MG63 (cell line): ENCODE measurements around the gene FRMD5. TPM values are rescaled to one million over a fixed set of nuclear protein-coding genes. Genes with fewer than 3 reads are reported as not detected.

Experiments
- DNase-seq: peaks from one replicate; pipeline ENCODE4 v3.0.0-alpha.2; 2020
- H3K27me3 ChIP-seq: fragments of 250-450 bp; sonication (Bioruptor Pico); 2 replicates; pipeline ENCODE4 v1.5.1; 2020; ENCODE audit warnings: mild to moderate bottlenecking, moderate library complexity
- H3K36me3 ChIP-seq: fragments of 250-450 bp; sonication (Bioruptor Pico); 2 replicates; pipeline ENCODE4 v1.5.1; 2020; ENCODE audit warnings: mild to moderate bottlenecking, moderate library complexity
- H3K4me3 ChIP-seq: fragments of 250-450 bp; sonication (Bioruptor Pico); 2 replicates; pipeline ENCODE4 v1.5.1; 2020; ENCODE audit warnings: mild to moderate bottlenecking, moderate library complexity
- H3K9me3 ChIP-seq: fragments of 250-450 bp; sonication (Bioruptor Pico); 2 replicates; pipeline ENCODE4 v1.5.1; 2020; ENCODE audit warnings: mild to moderate bottlenecking, moderate library complexity
- total RNA-seq: library from RNA; depleted of rRNA; stranded (reverse); fragments of >200 nt; shearing (Covaris generic); gene quantifications from 2 replicates; pipeline ENCODE4 v1.2.3, GENCODE V29; 2014; ENCODE audit warnings: low replicate concordance

FRMD5 gene
- total RNA-seq, 1 experiment from 2014 or later: 13.8 TPM

GRCh38 chr15:44132057-44132456, 63.0 kb downstream of the FRMD5 start:
- no peak overlapping the region for H3K4me3 ChIP-seq
- no peaks in the 10 kb centered on the region for H3K9me3 ChIP-seq
- no peaks in the 10 kb centered on the region for H3K36me3 ChIP-seq
- no peak for DNase-seq
- no peaks in the 10 kb centered on the region for H3K27me3 ChIP-seq

DNA sequence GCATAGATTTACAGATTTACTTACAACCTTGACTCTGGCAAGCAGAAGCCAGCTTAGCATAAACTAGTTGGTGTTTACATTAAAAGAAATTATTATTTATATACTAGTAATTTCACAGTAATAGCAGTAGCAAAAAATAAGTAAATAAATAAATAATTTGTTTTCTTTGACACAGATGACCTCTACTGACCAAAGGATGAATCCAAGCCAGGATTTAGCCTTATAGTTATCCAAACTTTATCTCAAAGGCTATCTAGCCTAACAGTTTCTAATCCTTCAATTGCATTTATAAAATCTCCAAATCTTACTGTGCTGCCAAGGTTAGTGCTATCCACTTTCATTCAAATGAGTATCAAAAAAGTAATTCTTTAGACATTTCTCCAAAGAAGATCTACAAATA, 64.3 kb downstream of the FRMD5 start:
- H3K27me3 ChIP-seq: no peaks in the 10 kb centered on the region
- DNase-seq: no peak
- H3K36me3 ChIP-seq: no peaks in the 10 kb centered on the region

DNA sequence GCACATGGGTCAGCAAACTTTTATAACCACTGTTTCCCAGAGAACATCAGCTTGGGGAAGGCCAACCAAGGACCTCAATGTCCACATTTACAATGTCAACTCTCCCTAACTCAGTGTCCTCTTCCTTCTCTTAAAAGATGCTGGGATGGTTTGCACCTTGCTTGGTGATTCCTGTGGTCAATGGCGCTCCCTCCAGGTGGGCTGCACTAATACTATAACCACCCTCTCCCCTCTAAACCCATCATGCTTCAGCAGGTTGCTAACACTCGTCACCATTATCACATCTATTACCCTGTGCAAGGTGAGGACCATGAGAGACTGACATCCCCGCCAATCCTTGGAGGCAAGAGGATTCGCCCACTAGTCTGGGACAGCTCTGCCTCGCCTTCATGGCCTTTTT, 65.2 kb downstream of the FRMD5 start:
- Histone ChIP-seq H3K4me3 (no peak overlapping the region), H3K36me3 (no peaks in the 10 kb centered on the region), H3K27me3 (no peaks in the 10 kb centered on the region), H3K9me3 (no peaks in the 10 kb centered on the region)
- no peak for DNase-seq

More for the DNA sequence above, 64.3 kb downstream of the FRMD5 start:
- Histone ChIP-seq H3K9me3 (no peaks in the 10 kb centered on the region), H3K4me3 (no peak overlapping the region)

GRCh38 chr15:44128443-44128842, 66.6 kb downstream of the FRMD5 start:
- no peak for DNase-seq
- H3K27me3 ChIP-seq: no peaks in the 10 kb centered on the region
- H3K9me3 ChIP-seq: no peaks in the 10 kb centered on the region
- no peaks in the 10 kb centered on the region for H3K36me3 ChIP-seq
- no peak overlapping the region for H3K4me3 ChIP-seq

DNA sequence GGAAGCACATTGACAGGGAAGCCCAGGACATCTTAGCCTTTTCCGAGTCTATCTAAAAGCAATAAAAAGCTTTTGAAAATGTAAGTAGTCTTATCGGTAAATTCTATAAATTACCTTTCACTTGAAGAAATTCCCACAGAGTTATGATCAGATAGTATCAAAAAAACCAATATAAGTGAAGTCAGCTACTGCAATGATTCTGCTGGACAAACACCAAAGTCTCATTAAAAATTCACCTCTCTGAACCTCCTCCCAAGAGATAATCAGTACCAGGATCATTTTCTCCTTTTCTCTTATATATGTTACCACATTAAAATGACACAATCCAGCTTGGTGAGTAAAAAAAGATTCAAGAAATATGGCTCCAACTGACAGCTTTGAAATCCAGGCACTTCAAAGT, 69.2 kb downstream of the FRMD5 start:
- Histone ChIP-seq H3K36me3 (no peaks in the 10 kb centered on the region), H3K27me3 (no peaks in the 10 kb centered on the region), H3K4me3 (no peak overlapping the region), H3K9me3 (no peaks in the 10 kb centered on the region)
- DNase-seq: no peak

DNA sequence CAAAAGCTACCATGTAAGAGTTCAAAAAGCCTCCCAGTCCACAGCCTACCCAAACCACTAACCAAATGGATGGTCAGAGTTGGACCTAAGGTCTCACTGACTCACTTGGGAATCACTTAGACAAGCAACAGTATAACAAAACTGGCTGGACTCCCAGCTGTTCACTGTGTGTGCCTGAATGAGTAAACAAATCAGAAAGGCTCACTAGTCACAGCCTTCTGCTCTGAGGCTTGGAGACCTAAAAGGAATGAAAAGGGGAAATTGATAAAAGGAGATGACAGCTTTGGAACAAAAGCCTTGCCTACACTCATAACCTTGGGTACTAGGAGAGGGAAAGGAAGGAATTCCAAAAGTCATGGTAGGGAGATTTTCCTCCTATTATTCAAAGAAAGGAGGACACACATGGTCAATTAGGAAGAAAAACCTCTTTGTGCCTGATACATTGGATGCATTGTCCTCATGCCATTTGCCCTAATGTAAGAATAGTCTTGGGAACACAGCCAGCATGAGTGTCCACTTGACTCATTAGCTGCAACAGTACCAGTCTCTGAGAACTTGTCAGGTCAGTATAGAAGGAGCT, 92.3 kb downstream of the FRMD5 start:
- H3K9me3 ChIP-seq: no peaks in the 10 kb centered on the region
- no peaks in the 10 kb centered on the region for H3K27me3 ChIP-seq
- no peak overlapping the region for H3K4me3 ChIP-seq
- H3K36me3 ChIP-seq: no peaks in the 10 kb centered on the region
- DNase-seq: peak; percentile 91

- peak; percentile 16 for DNase-seq
- Histone ChIP-seq H3K27me3 (no peaks in the 10 kb centered on the region), H3K36me3 (no peaks in the 10 kb centered on the region), H3K4me3 (no peak overlapping the region), H3K9me3 (no peaks in the 10 kb centered on the region)
Observed at GRCh38 chr15:44101944-44102343, 93.1 kb downstream of the FRMD5 start.

- Histone ChIP-seq H3K36me3 (no peaks in the 10 kb centered on the region), H3K9me3 (no peaks in the 10 kb centered on the region), H3K27me3 (no peaks in the 10 kb centered on the region), H3K4me3 (no peak overlapping the region)
- no peak for DNase-seq
Observed at GRCh38 chr15:44101286-44101685, 93.8 kb downstream of the FRMD5 start.

- Histone ChIP-seq H3K36me3 (no peaks in the 10 kb centered on the region), H3K9me3 (no peaks in the 10 kb centered on the region), H3K27me3 (no peaks in the 10 kb centered on the region), H3K4me3 (no peak overlapping the region)
- DNase-seq: no peak
Observed at GRCh38 chr15:44099671-44100070, 95.4 kb downstream of the FRMD5 start.

DNA sequence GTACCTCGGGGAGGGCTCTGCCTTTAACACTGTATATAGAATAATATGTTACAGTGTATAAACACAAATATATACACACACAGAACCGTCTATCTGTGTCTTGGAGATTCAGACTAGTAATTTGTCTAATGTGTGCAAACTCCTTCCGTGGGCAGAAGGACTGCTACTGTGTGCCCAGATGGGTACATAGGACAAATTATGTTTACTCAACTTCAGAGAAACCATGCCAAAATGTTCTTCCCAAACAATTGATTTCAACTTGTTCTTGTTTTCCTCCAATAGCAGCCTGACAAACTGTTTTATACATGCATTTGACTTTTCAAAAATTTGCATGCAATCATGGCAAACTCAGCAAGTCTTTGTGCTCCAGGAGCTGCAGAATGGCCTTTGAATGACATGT, 97.5 kb downstream of the FRMD5 start:
- Histone ChIP-seq H3K4me3 (no peak overlapping the region), H3K9me3 (no peaks in the 10 kb centered on the region)
- DNase-seq: no peak

GRCh38 chr15:44096596-44096995, 98.5 kb downstream of the FRMD5 start:
- Histone ChIP-seq H3K36me3 (no peaks in the 10 kb centered on the region), H3K9me3 (no peaks in the 10 kb centered on the region), H3K27me3 (no peaks in the 10 kb centered on the region), H3K4me3 (no peak overlapping the region)
- no peak for DNase-seq

More for the DNA sequence above, 97.5 kb downstream of the FRMD5 start:
- Histone ChIP-seq H3K27me3 (no peaks in the 10 kb centered on the region), H3K36me3 (no peaks in the 10 kb centered on the region)

GRCh38 chr15:44094781-44095180, 100.3 kb downstream of the FRMD5 start:
- Histone ChIP-seq H3K9me3 (no peaks in the 10 kb centered on the region), H3K27me3 (no peaks in the 10 kb centered on the region), H3K36me3 (no peaks in the 10 kb centered on the region), H3K4me3 (no peak overlapping the region)
- peak; percentile 75 for DNase-seq

DNA sequence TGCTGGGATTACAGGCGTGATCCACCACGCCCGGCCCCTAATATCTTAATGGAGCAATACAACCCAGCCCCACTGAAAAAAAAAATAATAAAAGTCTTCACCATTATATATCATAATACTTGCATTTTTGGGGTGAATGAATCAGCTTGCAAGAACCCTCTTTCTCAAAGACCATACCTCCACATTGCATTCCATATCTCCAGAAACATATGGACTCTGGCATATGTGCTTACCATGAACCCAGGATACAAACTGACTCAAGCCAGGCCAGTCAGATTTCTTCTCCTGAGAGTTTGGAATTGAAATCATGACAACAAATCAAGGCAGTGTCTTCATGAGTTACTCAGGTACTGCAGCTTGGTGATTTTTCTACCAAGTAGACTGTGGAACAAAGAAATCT, 101.2 kb downstream of the FRMD5 start:
- Histone ChIP-seq H3K9me3 (no peaks in the 10 kb centered on the region), H3K4me3 (no peak overlapping the region), H3K27me3 (no peaks in the 10 kb centered on the region), H3K36me3 (no peaks in the 10 kb centered on the region)
- DNase-seq: no peak

- no peak for DNase-seq
- Histone ChIP-seq H3K27me3 (no peaks in the 10 kb centered on the region), H3K4me3 (no peak overlapping the region), H3K9me3 (no peaks in the 10 kb centered on the region), H3K36me3 (no peaks in the 10 kb centered on the region)
Observed at GRCh38 chr15:44092221-44092620, 102.8 kb downstream of the FRMD5 start.

DNA sequence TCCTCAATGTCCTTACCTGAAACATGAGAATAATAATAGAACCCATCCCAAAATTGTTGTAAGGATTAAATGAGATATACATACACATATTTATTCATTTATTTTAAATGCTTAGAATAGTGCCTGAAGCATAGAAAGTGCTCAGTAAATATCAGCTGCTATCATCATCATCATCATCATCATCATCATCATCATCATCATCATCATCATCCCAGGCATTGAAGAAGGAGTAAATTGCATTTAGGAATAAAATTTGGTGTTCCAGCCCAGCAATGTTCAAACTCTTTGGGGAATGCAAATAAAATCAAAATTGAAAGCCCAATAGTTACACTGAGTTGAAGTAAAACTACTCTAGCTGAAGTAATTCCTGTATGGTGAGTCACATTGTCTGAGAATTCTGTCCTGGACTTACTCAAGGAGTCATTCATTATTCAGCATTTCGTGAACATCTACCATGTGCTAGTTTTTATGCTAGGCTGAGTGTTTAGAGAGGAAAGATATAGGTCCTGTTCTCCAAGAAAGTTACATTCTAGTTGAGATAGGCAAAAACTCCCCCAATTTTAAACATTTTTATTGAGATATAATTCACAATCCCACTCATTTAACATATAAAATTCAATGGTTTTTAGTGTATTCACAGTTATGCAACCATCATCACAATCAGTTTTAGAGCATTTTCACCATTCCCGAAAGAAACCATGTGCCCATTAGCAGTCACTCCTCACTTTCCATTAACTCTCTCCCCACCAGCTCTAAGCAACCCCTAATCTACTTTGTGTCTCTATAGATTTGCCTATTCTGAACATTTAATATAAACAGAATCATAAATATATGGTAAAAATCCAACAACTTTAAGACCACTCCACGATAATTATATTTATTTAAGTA, 107.2 kb downstream of the FRMD5 start:
- no peaks in the 10 kb centered on the region for H3K9me3 ChIP-seq
- H3K27me3 ChIP-seq: no peaks in the 10 kb centered on the region
- no peaks in the 10 kb centered on the region for H3K36me3 ChIP-seq
- no peak overlapping the region for H3K4me3 ChIP-seq
- no peak for DNase-seq

- no peak for DNase-seq
- Histone ChIP-seq H3K27me3 (no peaks in the 10 kb centered on the region), H3K36me3 (no peaks in the 10 kb centered on the region), H3K4me3 (no peak overlapping the region), H3K9me3 (no peaks in the 10 kb centered on the region; the same call in 1 of the 2 replicates)
Observed at GRCh38 chr15:44084770-44085169, 110.3 kb downstream of the FRMD5 start.

- no peaks in the 10 kb centered on the region; the same call in 1 of the 2 replicates for H3K9me3 ChIP-seq
- no peak for DNase-seq
- no peak overlapping the region for H3K4me3 ChIP-seq
- no peaks in the 10 kb centered on the region for H3K36me3 ChIP-seq
- no peaks in the 10 kb centered on the region for H3K27me3 ChIP-seq
Observed at GRCh38 chr15:44084171-44084570, 110.9 kb downstream of the FRMD5 start.
